Upper lobe of left lung (tissue), 6 donors: ENCODE results near the gene TTC33. TPM values are rescaled to one million over a fixed set of nuclear protein-coding genes. Genes with fewer than 3 reads are reported as not detected.
"Not testable (repeated sequence)": the region's sequence is repeated elsewhere in the genome, so short reads cannot be mapped to it uniquely, and the experiment has no call there.

ENCODE experiments used
- ATAC-seq, 2 donors: fragments of 200-7000 bp; cut with Tn5 transposase; one replicate each; pipeline ENCODE4 v1.9.1; 2022; ENCODE audit warnings: mild to moderate bottlenecking in 2 of 2, moderate library complexity in 2 of 2; ENCODE audit not compliant: low FRiP score in 2 of 2
- DNase-seq, 2 donors: peaks; one replicate each; pipeline ENCODE4 v3.0.0-alpha.2; 2019 to 2020
- H3K27ac ChIP-seq, 4 donors: fragments of 200-600 bp; sonication (generic); one replicate each; pipeline ENCODE4 v1.5.1; 2016 to 2019
- H3K27me3 ChIP-seq, 4 donors: fragments of 200-600 bp; sonication (generic); one replicate each; pipeline ENCODE4 v1.5.1; 2017 to 2019
- H3K36me3 ChIP-seq, 4 donors: fragments of 200-600 bp; sonication (generic); one replicate each; pipeline ENCODE4 v1.5.1; 2016 to 2019
- H3K4me1 ChIP-seq, 4 donors: fragments of 200-600 bp; sonication (generic); one replicate each; pipeline ENCODE4 v1.5.1; 2018 to 2019
- H3K4me3 ChIP-seq, 4 donors: fragments of 200-600 bp; sonication (generic); one replicate each; pipeline ENCODE4 v1.5.1; 2017 to 2019; ENCODE audit warnings: mild to moderate bottlenecking in 2 of 4, moderate library complexity in 1 of 4
- H3K9me3 ChIP-seq, 4 donors: fragments of 200-600 bp; sonication (generic); one replicate each; pipeline ENCODE4 v1.5.1; 2018 to 2019
- CTCF ChIP-seq, 6 experiments: fragments of 450-650 bp in 4 of 6; fragments of 200-600 bp in 2 of 6; sonication (generic) in 2 of 6; IDR thresholded peaks; one replicate each; pipeline ENCODE4 v1.5.1; 2016 to 2019; ENCODE audit warnings: antibody characterized with exemption in 6 of 6
- EP300 ChIP-seq, 4 donors: sonication (generic); formaldehyde crosslinking; IDR thresholded peaks; one replicate each; pipeline ENCODE4 v1.5.1; 2017; ENCODE audit warnings: antibody characterized with exemption in 4 of 4, control low read depth in 2 of 4
- POLR2A ChIP-seq, 4 donors: fragments of 450-650 bp; IDR thresholded peaks; one replicate each; pipeline ENCODE4 v1.5.1; 2016 to 2017; ENCODE audit warnings: antibody characterized with exemption in 4 of 4, mild to moderate bottlenecking in 2 of 4
- POLR2AphosphoS5 ChIP-seq, 2 donors: sonication (generic); formaldehyde crosslinking; IDR thresholded peaks; one replicate each; pipeline ENCODE4 v1.5.1; 2017; ENCODE audit warnings: antibody characterized with exemption in 2 of 2
- WGBS, 2 donors: methylation state at CpG; one replicate each; pipeline ENCODE4 v1.1.5; 2017 to 2018; 5-methylcytosine and 5-hydroxymethylcytosine counted together
- total RNA-seq, 6 donors: library from RNA; depleted of rRNA in 4 of 6; stranded (reverse); fragments of >200 nt in 4 of 6; gene quantifications; one replicate each; pipeline versions ENCODE4 v1.1.0 to v1.2.1, GENCODE V29; 2016 to 2021
- donor health status: DM: no; HTN: no; CAD: no; lungs with moderate emphysema.
- donor health status: DM: no; HTN: yes; CAD: no; lungs with severe emphysema.

The TTC33 gene
- total RNA-seq, 6 donors from 2014 or later = 13.4 to 34.1 (median 17.1) TPM

- no peaks in the 10 kb centered on the region for H3K27me3 ChIP-seq
- no peak for TF ChIP-seq CTCF (IDR thresholded peaks at IDR 0.05)
- TF ChIP-seq POLR2A (IDR thresholded peaks at IDR 0.05) = no peak
- no peak for TF ChIP-seq EP300 (IDR thresholded peaks at IDR 0.05)
- TF ChIP-seq POLR2AphosphoS5 (IDR thresholded peaks at IDR 0.05) = no peak
- no peak overlapping the region for H3K27ac ChIP-seq
- H3K4me1 ChIP-seq = peaks cover 20 to 46% (median 38%) of the 10 kb centered on the region in 4 donors
- WGBS, 2 donors = 43 to 67% methylated on average over 3 of the region's 3 CpGs
- DNase-seq (no peak), ATAC-seq (no peak)
- H3K9me3 ChIP-seq = no peaks in the 10 kb centered on the region
- peaks cover 0 to 7% (median 0%) of the 10 kb centered on the region in 4 donors for H3K36me3 ChIP-seq
- no peak overlapping the region for H3K4me3 ChIP-seq
Observed at GRCh38 chr5:40791715-40792139, 36.0 kb upstream of the TTC33 start.

GRCh38 chr5:40790947-40791593 is 35.3 kb upstream of the TTC33 start:
- Histone ChIP-seq H3K36me3 (peaks cover 0 to 7% (median 0%) of the 10 kb centered on the region in 4 donors), H3K4me3 (no peak overlapping the region), H3K27me3 (no peaks in the 10 kb centered on the region), H3K27ac (no peak overlapping the region), H3K4me1 (peaks cover 13 to 39% (median 32%) of the 10 kb centered on the region in 4 donors), H3K9me3 (no peaks in the 10 kb centered on the region)
- TF ChIP-seq CTCF (IDR thresholded peaks at IDR 0.05) (no peak), POLR2AphosphoS5 (IDR thresholded peaks at IDR 0.05) (no peak), POLR2A (IDR thresholded peaks at IDR 0.05) (no peak), EP300 (IDR thresholded peaks at IDR 0.05) (no peak)
- 69 to 75% methylated on average over 3 of the region's 3 CpGs for WGBS, 2 donors
- ATAC-seq = no peak
- DNase-seq = no peak

GRCh38 chr5:40788941-40789340 is 33.2 kb upstream of the TTC33 start:
- DNase-seq, H3K9me3 ChIP-seq, H3K4me3 ChIP-seq, H3K36me3 ChIP-seq, ATAC-seq, H3K27me3 ChIP-seq, H3K27ac ChIP-seq: not testable (repeated sequence)
- WGBS, 2 donors = 94 to 96% methylated on average over 5 of the region's 5 CpGs
- H3K4me1 ChIP-seq = peaks cover 17 to 41% (median 30%) of the 10 kb centered on the region in 4 donors

- H3K4me1 ChIP-seq = peaks cover 19 to 44% (median 28%) of the 10 kb centered on the region in 4 donors
- H3K4me3 ChIP-seq = no peak overlapping the region
- peaks cover 0 to 7% (median 0%) of the 10 kb centered on the region in 4 donors for H3K36me3 ChIP-seq
- TF ChIP-seq EP300 (IDR thresholded peaks at IDR 0.05) = no peak
- TF ChIP-seq POLR2AphosphoS5 (IDR thresholded peaks at IDR 0.05) = no peak
- TF ChIP-seq POLR2A (IDR thresholded peaks at IDR 0.05) = no peak
- TF ChIP-seq CTCF (IDR thresholded peaks at IDR 0.05) = no peak
- H3K27ac ChIP-seq = no peak overlapping the region
- no peaks in the 10 kb centered on the region for H3K9me3 ChIP-seq
- no peaks in the 10 kb centered on the region for H3K27me3 ChIP-seq
- no peak for DNase-seq
- 95 to 100% methylated on average over 1 of the region's 1 CpG for WGBS, 2 donors
- ATAC-seq = no peak
Observed at GRCh38 chr5:40787986-40788385, 32.2 kb upstream of the TTC33 start.

GRCh38 chr5:40786664-40787063 is 30.9 kb upstream of the TTC33 start:
- not testable (repeated sequence) for H3K36me3 ChIP-seq, H3K9me3 ChIP-seq, H3K4me3 ChIP-seq, DNase-seq, H3K27ac ChIP-seq, H3K27me3 ChIP-seq, ATAC-seq
- 88 to 97% methylated on average over 3 of the region's 3 CpGs for WGBS, 2 donors
- H3K4me1 ChIP-seq = peaks cover 22 to 48% (median 32%) of the 10 kb centered on the region in 4 donors

- WGBS, 2 donors = 84 to 89% methylated on average over 1 of the region's 1 CpG
- Histone ChIP-seq H3K4me1 (peaks cover 19 to 49% (median 26%) of the 10 kb centered on the region in 4 donors), H3K36me3 (peaks cover 0 to 7% (median 0%) of the 10 kb centered on the region in 4 donors), H3K27ac (no peak overlapping the region), H3K27me3 (no peaks in the 10 kb centered on the region), H3K9me3 (no peaks in the 10 kb centered on the region), H3K4me3 (no peak overlapping the region)
- no peak for ATAC-seq
- no peak for DNase-seq
- TF ChIP-seq POLR2A (IDR thresholded peaks at IDR 0.05) = no peak
- no peak for TF ChIP-seq CTCF (IDR thresholded peaks at IDR 0.05)
- TF ChIP-seq EP300 (IDR thresholded peaks at IDR 0.05) = no peak
- no peak for TF ChIP-seq POLR2AphosphoS5 (IDR thresholded peaks at IDR 0.05)
Observed at GRCh38 chr5:40784916-40785315, 29.2 kb upstream of the TTC33 start.
